ENCODE data around the gene CAPRIN2.

The CAPRIN2 gene

GRCh38 chr12:30744321-30744720 is 10.4 kb downstream of the CAPRIN2 start:
- H3K79me2 ChIP-seq (ENCODE audit: low read length): no peaks in the 10 kb centered on the region
- no peak overlapping the region for H3K4me2 ChIP-seq (ENCODE audit: low read depth, low read length)
- H2AFZ ChIP-seq (ENCODE audit: low read length): no peak overlapping the region
- H3K4me1 ChIP-seq (ENCODE audit: low read length): no peaks in the 10 kb centered on the region
- H3K9me2 ChIP-seq (replicated peaks; ENCODE audit: insufficient read depth, low read length): no peaks in the 10 kb centered on the region
- DNase-seq: no peak
- H3K9me3 ChIP-seq (replicated peaks; ENCODE audit: insufficient read depth, low read length): no peaks in the 10 kb centered on the region
- no peak overlapping the region for H3K9ac ChIP-seq (ENCODE audit: low read length)
- no peaks in the 10 kb centered on the region for H3K36me3 ChIP-seq (replicated peaks; ENCODE audit: insufficient read depth, low read length)
- no peak overlapping the region for H3K27ac ChIP-seq (ENCODE audit: low read length)
- H3K27me3 ChIP-seq (replicated peaks; ENCODE audit: insufficient read depth, low read length): no peaks in the 10 kb centered on the region
- no peaks in the 10 kb centered on the region for H4K20me1 ChIP-seq (ENCODE audit: insufficient read depth, low read length)
- no peak overlapping the region for H3K4me3 ChIP-seq (ENCODE audit: low read length)
- no peak for TF ChIP-seq CTCF (IDR thresholded peaks at IDR 0.05; ENCODE audit: low read length)
- TF ChIP-seq EZH2phosphoT487 (IDR thresholded peaks at IDR 0.05; ENCODE audit: low read length): no peak
- TF ChIP-seq EZH2 (optimal IDR thresholded peaks at IDR 0.05; ENCODE audit: low read depth, low read length): no peak
- H3F3A ChIP-seq (ENCODE audit: insufficient read depth, low read length): no peaks in the 10 kb centered on the region

- H3K4me2 ChIP-seq (ENCODE audit: low read depth, low read length): no peak overlapping the region
- no peak overlapping the region for H3K4me3 ChIP-seq (ENCODE audit: low read length)
- no peak overlapping the region for H3K27ac ChIP-seq (ENCODE audit: low read length)
- no peaks in the 10 kb centered on the region for H3K27me3 ChIP-seq (replicated peaks; ENCODE audit: insufficient read depth, low read length)
- no peaks in the 10 kb centered on the region for H3K79me2 ChIP-seq (ENCODE audit: low read length)
- no peak for DNase-seq
- TF ChIP-seq EZH2phosphoT487 (IDR thresholded peaks at IDR 0.05; ENCODE audit: low read length) (no peak), CTCF (IDR thresholded peaks at IDR 0.05; ENCODE audit: low read length) (no peak), EZH2 (optimal IDR thresholded peaks at IDR 0.05; ENCODE audit: low read depth, low read length) (no peak)
- H3K9me2 ChIP-seq (replicated peaks; ENCODE audit: insufficient read depth, low read length): no peaks in the 10 kb centered on the region
- H3K9ac ChIP-seq (ENCODE audit: low read length): no peak overlapping the region
- no peaks in the 10 kb centered on the region for H4K20me1 ChIP-seq (ENCODE audit: insufficient read depth, low read length)
- H3K36me3 ChIP-seq (replicated peaks; ENCODE audit: insufficient read depth, low read length): 0 out of 2 replicates have a peak, but pooled peaks cover 4% of the 10 kb centered on the region
- H3K9me3 ChIP-seq (replicated peaks; ENCODE audit: insufficient read depth, low read length): no peaks in the 10 kb centered on the region
- no peaks in the 10 kb centered on the region for H3K4me1 ChIP-seq (ENCODE audit: low read length)
- no peak overlapping the region for H2AFZ ChIP-seq (ENCODE audit: low read length)
- H3F3A ChIP-seq (ENCODE audit: insufficient read depth, low read length): no peaks in the 10 kb centered on the region
These were observed 14.5 kb downstream of the CAPRIN2 start for GRCh38 chr12:30740274-30740673.

- H2AFZ ChIP-seq (ENCODE audit: low read length): no peak overlapping the region
- H3K4me1 ChIP-seq (ENCODE audit: low read length): no peaks in the 10 kb centered on the region
- no peaks in the 10 kb centered on the region for H3K79me2 ChIP-seq (ENCODE audit: low read length)
- H4K20me1 ChIP-seq (ENCODE audit: insufficient read depth, low read length): no peaks in the 10 kb centered on the region
- no peaks in the 10 kb centered on the region for H3K27me3 ChIP-seq (replicated peaks; ENCODE audit: insufficient read depth, low read length)
- no peak overlapping the region for H3K4me2 ChIP-seq (ENCODE audit: low read depth, low read length)
- no peaks in the 10 kb centered on the region for H3K9me2 ChIP-seq (replicated peaks; ENCODE audit: insufficient read depth, low read length)
- H3K9me3 ChIP-seq (replicated peaks; ENCODE audit: insufficient read depth, low read length): no peaks in the 10 kb centered on the region
- H3K9ac ChIP-seq (ENCODE audit: low read length): no peak overlapping the region
- DNase-seq: no peak
- no peaks in the 10 kb centered on the region for H3F3A ChIP-seq (ENCODE audit: insufficient read depth, low read length)
- no peak overlapping the region for H3K27ac ChIP-seq (ENCODE audit: low read length)
- H3K36me3 ChIP-seq (replicated peaks; ENCODE audit: insufficient read depth, low read length): 0 out of 2 replicates have a peak, but pooled peaks cover 4% of the 10 kb centered on the region
- no peak overlapping the region for H3K4me3 ChIP-seq (ENCODE audit: low read length)
- TF ChIP-seq EZH2 (optimal IDR thresholded peaks at IDR 0.05; ENCODE audit: low read depth, low read length) (no peak), EZH2phosphoT487 (IDR thresholded peaks at IDR 0.05; ENCODE audit: low read length) (no peak), CTCF (IDR thresholded peaks at IDR 0.05; ENCODE audit: low read length) (no peak)
These were observed 15.7 kb downstream of the CAPRIN2 start for GRCh38 chr12:30739020-30739419.
